OCI-LY3 (cell line): ENCODE measurements around the gene TNF.

ENCODE experiments used
- H2AFZ ChIP-seq: fragments of 200-600, 300-600 bp; shearing (Covaris generic); 2 replicates; pipeline ENCODE4 v1.6.0; 2014; ENCODE audit warnings: antibody characterized with exemption, low read depth, low read length
- H3K27ac ChIP-seq: fragments of 200-600, 300-600 bp; sonication (generic); 2 replicates; pipeline ENCODE4 v1.5.1; 2014; ENCODE audit warnings: mild to moderate bottlenecking, low read length, moderate library complexity, mixed read lengths
- H3K27me3 ChIP-seq: fragments of 200-600, 300-600 bp; sonication (generic); 2 replicates; pipeline ENCODE4 v1.6.1; 2014; ENCODE audit warnings: low read depth, low read length, mixed read lengths
- H3K36me3 ChIP-seq: fragments of 200-600, 300-600 bp; sonication (generic); replicated peaks from 2 replicates; pipeline ENCODE3; 2014; ENCODE audit warnings: low read depth, low read length, mixed read lengths
- H3K4me1 ChIP-seq: fragments of 300-600, 200-600 bp; sonication (generic); 2 replicates; pipeline ENCODE4 v1.6.1; 2014; ENCODE audit warnings: low read length, mixed read lengths
- H3K4me2 ChIP-seq: fragments of 200-600, 300-600 bp; sonication (generic); 2 replicates; pipeline ENCODE4 v1.6.1; 2014; ENCODE audit warnings: low read length, mixed read lengths
- H3K4me3 ChIP-seq: fragments of 300-600, 200-600 bp; sonication (generic); 2 replicates; pipeline ENCODE4 v1.5.1; 2014; ENCODE audit warnings: antibody characterized with exemption, mild to moderate bottlenecking, low read length, moderate library complexity
- H3K79me2 ChIP-seq: fragments of 300-600, 200-600 bp; shearing (Covaris generic); 2 replicates; pipeline ENCODE4 v1.6.1; 2014; ENCODE audit warnings: mild to moderate bottlenecking, low read length, mixed read lengths
- H3K9ac ChIP-seq: fragments of 300-600, 200-600 bp; shearing (Covaris generic); 2 replicates; pipeline ENCODE4 v1.6.0; 2014; ENCODE audit warnings: mild to moderate bottlenecking, low read length, moderate library complexity
- H3K9me3 ChIP-seq: fragments of 200-600, 300-600 bp; shearing (Covaris generic); 2 replicates; pipeline ENCODE4 v1.6.1; 2014; ENCODE audit warnings: low read length, mixed read lengths; ENCODE audit not compliant: insufficient read depth
- H4K20me1 ChIP-seq: fragments of 200-600, 300-600 bp; sonication (generic); 2 replicates; pipeline ENCODE4 v1.6.1; 2016; ENCODE audit warnings: low read length, mixed read lengths; ENCODE audit not compliant: insufficient read depth
- CTCF ChIP-seq: fragments of 200-600, 300-600 bp; sonication (generic); IDR thresholded peaks from 2 replicates; pipeline ENCODE4 v1.5.1; 2014; ENCODE audit warnings: antibody characterized with exemption, low read length, low read depth
- EZH2phosphoT487 ChIP-seq: fragments of 200-600 bp; shearing (Covaris generic); IDR thresholded peaks from 2 replicates; pipeline ENCODE4 v1.6.1; 2018; ENCODE audit warnings: antibody characterized with exemption, mixed run types, low read depth

TNF gene

GRCh38 chr6:31572041-31572911 lies 3.1 kb upstream of the TNF start, which contains the start of gene LTA:
LTA (plus strand) TSS chr6:31572289; CDS start chr6:31572743, 454 bp downstream.
- Histone ChIP-seq H3K36me3 (peaks cover 34% of the 10 kb centered on the region), H3K4me2 (peak within 1 kb of the TSS; percentile 100), H3K9me3 (no peaks in the 10 kb centered on the region), H3K79me2 (peaks cover 93% of the 10 kb centered on the region), H3K27ac (peak within 1 kb of the TSS; percentile 100), H2AFZ (no peak within 1 kb of the TSS), H3K9ac (peak within 1 kb of the TSS; percentile 92), H3K4me1 (peaks cover 66% of the 10 kb centered on the region), H3K4me3 (peak within 1 kb of the TSS; percentile 98), H4K20me1 (peaks cover 15% of the 10 kb centered on the region), H3K27me3 (no peaks in the 10 kb centered on the region)
- TF ChIP-seq EZH2phosphoT487: no peak
- no peak for TF ChIP-seq CTCF

GRCh38 chr6:31573239-31574105 lies 1.9 kb upstream of the TNF start:
- no peak for TF ChIP-seq CTCF
- Histone ChIP-seq H3K27me3 (no peaks in the 10 kb centered on the region), H3K27ac (peak overlapping the region; percentile 100), H3K4me3 (peak overlapping the region; percentile 98), H2AFZ (no peak overlapping the region), H3K4me1 (peaks cover 59% of the 10 kb centered on the region), H4K20me1 (peaks cover 25% of the 10 kb centered on the region), H3K79me2 (peaks cover 96% of the 10 kb centered on the region), H3K9ac (peak overlapping the region; percentile 92), H3K4me2 (peak overlapping the region; percentile 100), H3K36me3 (peaks cover 45% of the 10 kb centered on the region), H3K9me3 (no peaks in the 10 kb centered on the region)

- Histone ChIP-seq H3K9me3 (no peaks in the 10 kb centered on the region), H3K4me1 (peaks cover 61% of the 10 kb centered on the region), H3K79me2 (peaks cover 99% of the 10 kb centered on the region), H3K4me3 (peak overlapping the region; percentile 98), H4K20me1 (peaks cover 26% of the 10 kb centered on the region), H3K4me2 (peak overlapping the region; percentile 100), H2AFZ (no peak overlapping the region), H3K27me3 (no peaks in the 10 kb centered on the region), H3K36me3 (peaks cover 51% of the 10 kb centered on the region), H3K9ac (peak overlapping the region; percentile 92), H3K27ac (peak overlapping the region; percentile 100)
- peak; percentile 30 for TF ChIP-seq CTCF
- TF ChIP-seq EZH2phosphoT487: no peak
Measured at GRCh38 chr6:31574106-31575061, 981 bp upstream of the TNF start.
